Measurements from ENCODE around the gene MED15. TPM values are rescaled to one million over a fixed set of nuclear protein-coding genes. Genes with fewer than 3 reads are reported as not detected.

MED15 gene
- total RNA-seq, 4 donors from 2014 or later, result 37.5 to 69.4 (median 52.7) TPM

- ATAC-seq, result no peak
These were observed 115.4 kb downstream of the MED15 start for GRCh38 chr22:20622650-20623339.

GRCh38 chr22:20624161-20624616, 116.8 kb downstream of the MED15 start:
- no peak for ATAC-seq
- intact Hi-C loops (cut with DNase I; ENCODE audit: low total_unique reads), result no loop called here
- in situ Hi-C loops (cut with MboI; ENCODE audit: low sequenced_read_pairs in 4 of 4), result no loop called here

More at GRCh38 chr22:20622650-20623339, 115.4 kb downstream of the MED15 start:
- Histone ChIP-seq H3K27me3 (no peaks in the 10 kb centered on the region), H3K36me3 (no peaks in the 10 kb centered on the region), H3K4me3 (no peak overlapping the region), H3K9me3 (no peaks in the 10 kb centered on the region), H3K27ac (no peak overlapping the region), H3K4me1 (no peaks in the 10 kb centered on the region)
- TF ChIP-seq CTCF (IDR thresholded peaks at IDR 0.05 in 4 of 5, conservative IDR thresholded peaks at IDR 0.05 in 1 of 5) (no peak), POLR2A (IDR thresholded peaks at IDR 0.05) (no peak)
- intact Hi-C loops (cut with DNase I; ENCODE audit: low total_unique reads), result no loop called here
- in situ Hi-C loops (cut with MboI; ENCODE audit: low sequenced_read_pairs in 4 of 4), result no loop called here
- DNase-seq, result no peak

GRCh38 chr22:20625270-20625669, 117.9 kb downstream of the MED15 start:
- no peaks in the 10 kb centered on the region for H3K9me3 ChIP-seq
- H3K27ac ChIP-seq, result no peak overlapping the region
- no peaks in the 10 kb centered on the region for H3K36me3 ChIP-seq
- no peak for DNase-seq
- no peak for TF ChIP-seq POLR2A (IDR thresholded peaks at IDR 0.05)
- ATAC-seq, result no peak
- no peak overlapping the region for H3K4me3 ChIP-seq
- no peaks in the 10 kb centered on the region for H3K27me3 ChIP-seq
- in situ Hi-C loops (cut with MboI; ENCODE audit: low sequenced_read_pairs in 4 of 4) (no loop called here), intact Hi-C loops (cut with DNase I; ENCODE audit: low total_unique reads) (no loop called here)
- H3K4me1 ChIP-seq, result no peaks in the 10 kb centered on the region

More at GRCh38 chr22:20624161-20624616, 116.8 kb downstream of the MED15 start:
- H3K4me3 ChIP-seq, result no peak overlapping the region
- no peaks in the 10 kb centered on the region for H3K9me3 ChIP-seq
- no peaks in the 10 kb centered on the region for H3K4me1 ChIP-seq
- no peak for TF ChIP-seq CTCF (IDR thresholded peaks at IDR 0.05 in 4 of 5, conservative IDR thresholded peaks at IDR 0.05 in 1 of 5)
- no peak for TF ChIP-seq POLR2A (IDR thresholded peaks at IDR 0.05)
- no peaks in the 10 kb centered on the region for H3K36me3 ChIP-seq
- no peak for DNase-seq
- H3K27me3 ChIP-seq, result no peaks in the 10 kb centered on the region
- no peak overlapping the region for H3K27ac ChIP-seq

- intact Hi-C loops (cut with DNase I; ENCODE audit: low total_unique reads), result no loop called here
- in situ Hi-C loops (cut with MboI; ENCODE audit: low sequenced_read_pairs in 4 of 4), result no loop called here
- ATAC-seq, result no peak
These were observed 119.4 kb downstream of the MED15 start for GRCh38 chr22:20626811-20627210.

GRCh38 chr22:20627432-20627831, 120.0 kb downstream of the MED15 start:
- in situ Hi-C loops (cut with MboI; ENCODE audit: low sequenced_read_pairs in 4 of 4), result no loop called here
- Histone ChIP-seq H3K4me1 (no peaks in the 10 kb centered on the region), H3K36me3 (no peaks in the 10 kb centered on the region), H3K27me3 (no peaks in the 10 kb centered on the region), H3K9me3 (no peaks in the 10 kb centered on the region), H3K4me3 (no peak overlapping the region), H3K27ac (no peak overlapping the region)
- intact Hi-C loops (cut with DNase I; ENCODE audit: low total_unique reads), result no loop called here
- no peak for TF ChIP-seq POLR2A (IDR thresholded peaks at IDR 0.05)
- no peak for TF ChIP-seq CTCF (IDR thresholded peaks at IDR 0.05 in 4 of 5, conservative IDR thresholded peaks at IDR 0.05 in 1 of 5)
- DNase-seq, result no peak
- ATAC-seq, result no peak

More at GRCh38 chr22:20626811-20627210, 119.4 kb downstream of the MED15 start:
- Histone ChIP-seq H3K27ac (no peak overlapping the region), H3K9me3 (no peaks in the 10 kb centered on the region), H3K4me1 (no peaks in the 10 kb centered on the region), H3K27me3 (no peaks in the 10 kb centered on the region), H3K36me3 (no peaks in the 10 kb centered on the region), H3K4me3 (no peak overlapping the region)
- TF ChIP-seq POLR2A (IDR thresholded peaks at IDR 0.05) (no peak), CTCF (IDR thresholded peaks at IDR 0.05 in 4 of 5, conservative IDR thresholded peaks at IDR 0.05 in 1 of 5) (no peak)
- no peak for DNase-seq

Measured in gastrocnemius medialis (tissue), 4 donors.